Caki2 (cell line): ENCODE data around the gene NPPC. TPM values are rescaled to one million over a fixed set of nuclear protein-coding genes. Genes with fewer than 3 reads are reported as not detected.

Experiments
- DNase-seq: peaks from one replicate; pipeline ENCODE4 v3.0.0-alpha.2; 2015; ENCODE audit warnings: low read depth
- in situ Hi-C: cut with HindIII; loops from 2 replicates; pipeline ENCODE4 v1.10.0; 2016; ENCODE audit warnings: low sequenced_read_pairs, low pct_unique_long_range_greater_than_20kb, mixed read lengths
- total RNA-seq: library from RNA; depleted of rRNA; stranded (reverse); fragments of >200 nt; shearing (Covaris generic); gene quantifications from 2 replicates; pipeline ENCODE4 v1.2.3, GENCODE V29; 2014; ENCODE audit warnings: low replicate concordance

The NPPC gene
- total RNA-seq, 1 experiment from 2014 or later: not detected

DNA sequence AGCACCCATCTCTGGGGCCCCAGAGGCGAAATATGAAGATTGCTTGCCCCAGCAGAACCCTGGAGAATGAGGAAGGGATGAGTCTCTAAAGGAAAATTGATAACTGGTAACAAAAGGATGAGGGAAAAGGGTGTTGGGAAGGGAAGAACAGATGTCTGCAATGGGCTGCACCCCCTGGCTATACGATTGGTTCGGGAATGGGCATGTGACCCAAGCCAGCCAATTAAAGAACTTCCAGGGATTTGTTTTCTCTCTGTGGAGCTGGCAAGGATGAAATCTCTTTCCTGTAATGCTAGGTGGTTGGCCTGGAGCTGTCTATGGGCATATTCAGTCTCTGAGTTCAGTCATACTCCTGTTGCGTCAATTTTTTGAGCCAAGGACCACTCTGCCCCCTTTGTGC, 12.8 kb upstream of the NPPC start:
- DNase-seq: no peak
- in situ Hi-C loops: no loop called here

DNA sequence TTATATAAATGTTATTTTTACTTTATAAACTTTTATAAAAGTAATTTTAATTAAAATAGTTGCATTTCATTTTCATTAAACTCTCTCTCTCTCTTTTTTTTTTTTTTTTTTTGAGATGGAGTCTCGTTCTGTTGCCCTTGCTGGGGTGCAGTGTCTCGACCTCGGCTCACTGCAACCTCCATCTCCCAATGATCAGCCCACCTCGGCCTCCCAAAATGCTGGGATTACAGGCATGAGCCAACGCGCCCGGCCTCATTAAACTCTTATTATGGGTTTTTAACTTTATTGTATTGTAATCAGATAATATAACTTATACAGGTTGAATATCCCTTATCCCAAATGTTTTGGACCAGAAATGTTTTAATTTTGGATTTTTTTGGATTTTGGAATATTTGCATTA, 10.9 kb upstream of the NPPC start:
- in situ Hi-C loops: no loop called here

GRCh38 chr2:231936491-231936890, 10.3 kb upstream of the NPPC start:
- no peak for DNase-seq
- in situ Hi-C loops: no loop called here

More for the DNA sequence above, 10.9 kb upstream of the NPPC start:
- no peak for DNase-seq

GRCh38 chr2:231935815-231936214, 9.6 kb upstream of the NPPC start:
- DNase-seq: no peak
- in situ Hi-C loops: no loop called here

GRCh38 chr2:231935207-231935524, 9.0 kb upstream of the NPPC start:
- in situ Hi-C loops: no loop called here
- no peak for DNase-seq

DNA sequence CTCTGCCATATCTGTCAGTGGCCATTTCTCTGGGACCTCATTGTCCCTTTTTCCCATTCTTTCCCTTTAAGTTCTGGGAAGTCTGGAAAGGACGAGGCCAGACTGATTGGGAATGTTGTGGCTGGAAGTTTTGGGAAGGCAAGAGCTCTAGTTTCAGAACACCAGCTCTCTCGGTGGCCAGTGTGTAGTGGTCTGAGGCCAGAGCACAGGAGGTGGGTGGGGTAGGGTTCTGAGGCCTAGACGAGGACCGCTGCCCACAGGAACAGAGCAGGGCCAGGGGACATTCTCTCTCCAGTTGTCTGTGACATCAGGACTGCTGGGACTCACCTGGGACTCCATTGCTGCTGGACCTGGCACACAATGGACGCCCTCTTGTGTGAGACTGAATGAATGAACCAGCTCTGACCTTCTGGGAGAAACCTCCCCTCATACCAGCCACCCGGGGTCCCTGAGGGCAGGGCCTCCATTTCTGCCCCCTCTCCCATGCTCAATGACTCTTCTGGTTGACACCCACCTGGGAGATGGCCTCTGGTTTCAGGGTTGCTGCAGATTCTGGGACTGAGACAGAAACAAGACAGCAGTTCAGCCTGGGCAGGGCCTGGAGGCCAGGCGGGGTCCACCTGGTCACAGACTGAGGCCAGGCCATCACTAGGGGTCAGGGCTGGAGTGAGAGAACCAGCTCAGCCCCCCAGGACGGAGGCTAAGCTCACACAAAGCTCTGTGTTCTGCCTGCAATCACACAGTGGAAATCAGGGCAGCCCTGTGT, 8.4 kb upstream of the NPPC start:
- DNase-seq: no peak
- in situ Hi-C loops: no loop called here

GRCh38 chr2:231933916-231934401, 7.8 kb upstream of the NPPC start:
- in situ Hi-C loops: no loop called here

DNA sequence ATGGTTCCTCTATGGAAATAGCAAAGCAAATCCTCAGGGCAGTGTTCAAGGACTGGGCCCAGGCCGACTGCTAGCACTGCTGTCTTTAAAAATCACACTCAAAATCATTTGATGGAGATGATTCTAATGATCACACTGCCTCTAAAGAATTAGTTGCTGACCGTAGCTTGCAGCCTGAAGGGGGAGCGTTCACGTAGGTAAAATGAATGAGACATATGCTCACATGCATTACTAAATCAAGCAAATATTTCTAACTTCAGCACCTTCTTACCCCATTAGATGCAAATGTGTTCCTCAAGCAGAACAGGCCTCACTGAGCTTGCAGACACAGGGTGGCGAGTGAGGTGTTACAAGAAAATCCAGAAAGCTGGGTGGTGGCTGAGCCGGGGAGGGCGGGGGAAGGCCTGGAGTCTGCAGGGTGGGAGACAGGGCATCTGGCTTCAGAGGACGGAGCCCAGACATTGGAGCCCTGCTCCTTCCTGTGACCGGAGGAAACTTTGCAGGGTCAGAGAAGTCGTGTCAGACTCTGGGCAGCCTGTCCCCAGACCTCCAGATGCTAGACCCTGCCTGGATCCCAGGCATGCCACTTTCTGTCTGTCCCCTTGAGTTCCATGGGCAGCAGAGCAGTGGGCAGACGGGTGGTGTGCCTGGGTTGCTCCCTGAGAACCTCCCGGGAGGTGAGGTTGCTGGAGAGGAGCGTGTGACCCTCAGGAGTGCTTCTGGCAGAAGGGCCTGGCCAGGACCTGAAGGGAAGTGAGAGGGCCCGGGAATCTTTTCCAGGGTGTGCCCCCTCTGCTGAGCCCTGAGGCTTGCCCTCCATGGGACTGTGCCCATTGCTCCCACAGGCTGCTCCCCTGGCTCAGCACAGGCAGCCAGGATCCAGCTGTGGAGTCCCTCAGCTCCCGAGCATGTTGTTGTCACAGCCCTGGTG, 7.1 kb upstream of the NPPC start:
- in situ Hi-C loops: no loop called here
- DNase-seq: no peak

More at GRCh38 chr2:231933916-231934401, 7.8 kb upstream of the NPPC start:
- no peak for DNase-seq

DNA sequence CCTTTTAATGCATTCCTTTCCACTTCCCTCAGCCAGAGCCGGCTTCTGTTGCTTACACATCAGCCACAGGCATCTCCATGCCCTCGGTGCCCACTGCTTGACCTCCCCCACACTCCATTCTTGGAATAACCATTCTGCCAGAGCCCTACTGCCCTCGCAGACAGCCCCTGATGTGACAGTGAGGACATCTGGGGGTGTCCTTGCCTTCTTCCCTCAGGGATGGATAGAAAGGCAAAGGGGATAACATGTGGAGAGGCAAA, 6.4 kb upstream of the NPPC start:
- no peak for DNase-seq
- in situ Hi-C loops: no loop called here

DNA sequence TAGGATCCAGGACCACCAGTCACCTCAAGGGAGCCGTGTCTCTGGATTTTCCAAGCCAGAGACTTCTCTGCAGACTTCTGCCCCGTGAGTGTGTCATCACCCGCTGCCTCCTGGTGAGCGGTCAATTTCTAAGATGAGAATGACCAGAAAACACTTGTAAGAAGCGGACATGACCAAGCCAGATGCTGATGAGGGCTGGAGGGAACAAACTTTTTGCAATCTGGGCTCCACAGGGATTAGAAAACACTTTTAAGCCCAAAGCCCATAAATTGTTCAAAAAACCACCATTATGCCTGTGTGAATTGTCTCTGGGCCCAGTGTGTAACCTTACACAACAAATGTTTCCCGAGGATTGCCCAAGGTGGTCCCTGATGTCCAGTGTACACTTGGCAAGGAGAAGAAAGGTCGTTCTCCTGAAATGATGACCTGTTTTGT, 5.3 kb upstream of the NPPC start:
- in situ Hi-C loops: no loop called here
- no peak for DNase-seq

DNA sequence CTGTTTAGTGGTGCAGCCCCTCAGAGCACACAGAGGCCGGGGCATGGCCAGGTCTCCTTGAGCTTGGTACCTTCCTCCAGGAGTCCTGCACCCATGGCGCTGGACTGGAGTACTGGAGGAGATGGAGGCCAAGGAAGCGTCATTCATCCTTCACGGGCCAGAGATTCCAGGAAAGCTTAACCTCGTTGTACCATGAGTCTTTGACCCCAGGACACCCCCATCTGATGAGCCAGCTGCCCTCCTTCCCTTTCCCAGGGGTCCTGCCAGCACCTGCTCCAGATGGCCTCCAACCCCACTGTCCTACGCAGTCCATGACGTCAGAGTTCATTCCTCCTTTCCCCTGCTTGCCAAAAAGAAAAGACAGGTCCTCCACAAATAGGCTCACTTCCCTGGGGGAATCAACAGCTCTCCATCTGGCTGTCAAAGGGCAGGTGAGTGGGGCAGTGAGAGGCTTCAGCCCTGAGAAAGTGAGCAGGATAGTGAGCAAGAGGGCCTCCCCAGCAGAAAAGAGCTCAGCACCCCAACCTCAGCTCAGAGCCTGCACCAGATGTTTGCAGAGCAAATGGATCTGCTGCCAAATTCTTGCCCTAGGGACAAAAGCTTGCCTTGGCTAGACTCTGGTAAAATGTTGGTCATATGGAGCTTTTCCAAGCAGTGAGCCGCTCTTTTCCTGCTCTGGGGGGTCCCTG, 4.5 kb upstream of the NPPC start:
- in situ Hi-C loops: no loop called here
- DNase-seq: no peak

GRCh38 chr2:231929961-231930592, 3.9 kb upstream of the NPPC start:
- no peak for DNase-seq
- in situ Hi-C loops: no loop called here

DNA sequence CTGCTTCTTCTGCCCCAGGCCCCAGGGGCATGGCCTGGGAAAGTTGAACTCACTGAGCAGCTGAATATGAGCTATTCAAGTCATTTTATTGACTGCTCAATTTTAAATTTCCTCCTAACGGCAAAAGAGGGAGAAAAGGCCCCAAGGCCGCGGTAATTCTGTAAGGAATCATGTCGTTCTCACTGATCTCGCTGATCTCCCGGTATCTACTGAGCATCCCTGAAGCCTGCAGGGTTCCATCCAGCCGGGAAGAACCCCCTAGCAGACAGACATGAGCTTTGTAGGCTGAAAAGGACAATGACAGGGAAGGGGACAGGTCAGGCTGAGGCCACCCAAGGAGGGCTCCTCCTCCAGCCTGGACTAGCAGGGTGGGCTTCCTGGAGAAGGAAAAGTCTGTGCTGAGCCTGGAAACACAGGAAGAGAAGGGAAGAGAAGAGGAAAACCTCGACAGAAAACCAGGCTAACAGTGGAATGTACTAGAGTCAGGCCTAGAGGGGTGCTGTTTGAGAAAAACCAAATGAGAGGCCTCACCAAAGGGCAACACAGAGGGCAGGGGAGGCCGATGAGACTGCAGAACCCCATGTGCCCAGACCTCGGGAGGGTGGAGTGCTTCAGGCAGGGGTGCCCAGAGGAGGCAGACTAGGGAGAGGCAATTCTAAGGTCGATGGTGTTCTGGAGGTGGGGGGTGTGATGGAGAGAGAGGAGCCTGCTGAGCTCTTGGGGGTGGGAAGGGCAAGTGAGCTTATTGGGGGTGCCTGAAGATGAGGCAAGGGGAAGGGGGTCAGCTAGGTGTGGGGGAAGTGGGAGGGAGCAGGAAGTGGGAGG, 2.9 kb upstream of the NPPC start:
- no peak for DNase-seq
- in situ Hi-C loops: no loop called here

DNA sequence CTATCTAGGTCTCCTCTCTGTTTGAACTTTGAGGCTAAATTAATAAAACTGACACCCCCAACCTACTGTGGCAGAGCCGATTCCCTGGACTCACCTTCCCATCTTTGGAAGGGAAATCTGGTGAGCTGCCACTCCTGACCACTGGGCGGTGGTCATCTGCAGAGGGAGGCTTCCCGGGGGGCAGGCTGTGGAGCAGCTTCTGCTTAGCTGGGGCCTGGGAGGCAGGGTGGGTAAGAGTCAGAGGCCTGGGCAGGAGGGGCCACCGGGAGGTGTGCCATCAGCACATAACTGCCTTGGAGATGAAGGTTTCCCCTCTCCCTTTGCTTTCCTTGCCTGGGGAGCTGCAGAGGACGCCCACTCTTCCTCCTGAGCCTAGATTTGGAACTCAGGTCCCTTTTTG, 2.3 kb upstream of the NPPC start:
- in situ Hi-C loops: no loop called here

GRCh38 chr2:231927566-231927890, 1.3 kb upstream of the NPPC start:
- no peak for DNase-seq
- in situ Hi-C loops: no loop called here

More for the DNA sequence above, 2.3 kb upstream of the NPPC start:
- no peak for DNase-seq

DNA sequence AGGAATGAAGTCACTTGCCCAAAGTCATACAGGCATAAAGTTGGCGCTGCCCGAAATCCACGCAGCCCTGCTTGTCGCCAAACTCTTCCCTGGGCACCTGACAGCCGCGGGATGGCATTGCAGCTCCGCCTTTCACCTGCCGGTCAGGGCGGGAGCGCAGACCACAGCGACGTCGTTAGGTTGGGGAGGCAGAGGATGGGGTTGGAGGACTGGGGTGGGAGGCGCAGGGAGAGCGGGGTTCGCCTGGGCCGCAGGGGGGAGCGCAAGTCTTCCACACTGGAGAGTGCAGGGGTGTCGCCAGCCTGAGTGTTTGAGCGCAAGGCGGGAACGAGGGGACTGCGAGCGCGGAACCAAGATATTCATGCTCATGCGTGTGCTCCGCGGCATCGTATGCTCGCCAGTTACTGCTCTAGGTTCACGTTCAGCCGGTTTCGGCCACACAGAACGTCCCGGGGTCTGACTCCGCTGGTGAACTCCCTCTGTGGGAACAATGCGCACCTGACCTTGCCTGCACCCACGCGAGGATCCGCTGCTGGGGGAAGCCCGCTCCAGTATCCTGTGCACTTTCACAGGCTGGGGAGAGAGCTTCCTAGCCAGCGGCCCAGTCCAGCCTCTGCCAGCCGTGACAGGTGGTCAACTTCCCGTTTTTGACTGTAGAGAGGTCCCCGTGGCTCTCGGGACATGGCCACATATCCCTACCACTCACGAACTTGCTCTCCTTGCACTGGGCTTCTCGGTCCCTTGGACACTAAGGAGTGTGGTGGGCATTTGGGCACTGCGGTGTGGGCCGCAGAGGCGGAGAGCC, 767 bp upstream of the NPPC start:
- no peak for DNase-seq
- in situ Hi-C loops: no loop called here
